ENCODE data around the gene DRG2.

The DRG2 gene

DNA sequence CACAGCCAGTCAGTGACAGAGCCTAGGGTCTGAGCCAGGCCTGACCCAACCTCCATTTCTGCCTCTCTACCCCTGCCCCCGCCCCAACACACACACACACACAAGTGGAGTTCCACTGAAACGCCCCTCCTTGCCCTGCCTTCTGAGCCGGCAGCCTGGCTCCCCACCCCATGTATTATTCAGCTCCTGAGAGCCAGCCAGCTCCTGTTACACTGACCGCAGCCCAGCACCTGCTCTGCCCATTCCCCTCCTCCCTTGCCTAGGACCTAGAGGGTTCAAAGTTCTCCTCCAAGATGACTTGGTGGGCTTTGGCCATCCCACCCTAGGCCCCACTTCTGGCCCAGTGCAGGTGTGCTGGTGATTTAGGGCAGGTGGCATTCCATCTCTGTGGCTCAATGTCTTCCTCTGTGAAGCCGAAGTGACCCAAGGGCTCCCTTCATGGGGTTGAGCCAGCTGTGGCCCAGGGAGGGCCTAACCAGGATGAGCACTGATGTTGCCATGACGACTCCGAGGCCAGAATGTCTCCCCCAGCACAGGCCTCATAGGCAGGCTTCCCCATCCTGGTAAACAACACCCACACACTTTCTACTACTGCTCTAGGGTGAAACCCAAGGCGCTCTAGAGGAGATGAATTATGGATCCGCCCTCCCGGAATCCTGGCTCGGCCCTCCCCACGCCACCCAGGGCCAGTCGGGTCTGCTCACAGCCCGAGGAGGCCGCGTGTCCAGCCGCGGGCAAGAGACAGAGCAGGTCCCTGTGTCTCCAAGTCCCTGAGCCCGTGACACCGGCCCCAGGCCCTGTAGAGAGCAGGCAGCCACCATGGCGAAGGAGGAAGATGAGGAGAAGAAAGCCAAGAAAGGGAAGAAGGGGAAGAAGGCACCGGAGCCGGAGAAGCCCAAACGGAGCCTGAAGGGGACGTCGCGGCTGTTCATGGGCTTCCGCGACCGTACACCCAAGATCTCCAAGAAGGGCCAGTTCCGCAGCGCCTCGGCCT lies 30.5 kb downstream of the DRG2 start:
- DNase-seq, result no peak

DNA sequence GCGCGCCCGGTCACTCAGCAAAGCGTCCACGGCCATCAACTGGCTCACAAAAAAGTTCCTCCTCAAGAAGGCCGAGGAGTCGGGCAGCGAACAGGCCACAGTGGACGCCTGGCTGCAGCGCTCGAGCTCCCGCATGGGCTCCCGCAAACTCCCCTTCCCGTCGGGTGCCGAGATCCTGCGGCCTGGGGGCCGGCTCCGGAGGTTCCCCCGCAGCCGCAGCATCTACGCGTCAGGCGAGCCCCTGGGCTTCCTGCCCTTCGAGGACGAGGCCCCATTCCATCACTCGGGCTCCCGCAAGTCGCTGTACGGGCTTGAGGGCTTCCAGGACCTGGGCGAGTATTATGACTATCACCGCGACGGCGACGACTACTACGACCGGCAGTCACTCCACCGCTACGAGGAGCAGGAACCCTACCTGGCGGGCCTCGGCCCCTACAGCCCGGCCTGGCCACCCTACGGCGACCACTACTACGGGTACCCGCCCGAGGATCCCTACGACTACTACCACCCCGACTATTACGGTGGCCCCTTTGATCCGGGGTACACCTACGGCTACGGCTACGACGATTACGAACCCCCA lies 31.5 kb downstream of the DRG2 start:
- DNase-seq, result no peak

DNA sequence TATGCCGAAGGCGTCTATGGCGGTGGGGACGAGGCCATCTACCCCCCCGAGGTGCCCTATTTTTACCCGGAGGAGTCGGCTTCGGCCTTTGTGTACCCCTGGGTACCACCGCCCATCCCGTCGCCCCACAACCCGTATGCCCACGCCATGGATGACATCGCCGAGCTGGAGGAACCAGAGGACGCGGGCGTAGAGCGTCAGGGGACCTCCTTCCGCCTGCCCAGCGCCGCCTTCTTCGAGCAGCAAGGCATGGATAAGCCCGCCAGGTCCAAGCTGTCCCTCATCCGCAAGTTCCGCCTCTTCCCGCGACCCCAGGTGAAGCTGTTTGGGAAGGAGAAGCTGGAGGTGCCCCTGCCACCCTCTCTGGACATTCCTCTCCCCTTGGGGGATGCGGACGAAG lies 32.2 kb downstream of the DRG2 start:
- DNase-seq, result no peak

DNA sequence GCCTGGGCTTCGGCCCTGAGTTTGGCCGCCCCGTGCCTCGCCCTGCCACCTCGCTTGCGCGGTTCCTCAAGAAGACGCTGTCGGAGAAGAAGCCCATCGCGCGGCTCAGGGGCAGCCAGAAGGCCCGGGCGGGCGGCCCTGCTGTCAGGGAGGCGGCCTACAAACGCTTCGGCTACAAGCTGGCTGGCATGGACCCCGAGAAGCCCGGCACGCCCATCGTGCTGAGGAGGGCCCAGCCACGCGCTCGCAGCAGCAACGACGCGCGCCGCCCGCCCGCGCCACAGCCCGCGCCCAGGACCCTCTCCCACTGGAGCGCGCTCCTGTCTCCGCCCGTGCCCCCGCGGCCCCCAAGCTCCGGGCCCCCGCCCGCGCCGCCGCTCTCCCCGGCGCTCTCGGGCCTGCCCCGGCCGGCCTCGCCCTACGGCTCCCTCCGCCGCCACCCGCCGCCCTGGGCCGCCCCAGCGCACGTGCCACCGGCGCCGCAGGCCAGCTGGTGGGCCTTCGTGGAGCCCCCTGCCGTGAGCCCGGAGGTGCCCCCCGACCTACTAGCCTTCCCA lies 32.8 kb downstream of the DRG2 start:
- no peak for DNase-seq

DNA sequence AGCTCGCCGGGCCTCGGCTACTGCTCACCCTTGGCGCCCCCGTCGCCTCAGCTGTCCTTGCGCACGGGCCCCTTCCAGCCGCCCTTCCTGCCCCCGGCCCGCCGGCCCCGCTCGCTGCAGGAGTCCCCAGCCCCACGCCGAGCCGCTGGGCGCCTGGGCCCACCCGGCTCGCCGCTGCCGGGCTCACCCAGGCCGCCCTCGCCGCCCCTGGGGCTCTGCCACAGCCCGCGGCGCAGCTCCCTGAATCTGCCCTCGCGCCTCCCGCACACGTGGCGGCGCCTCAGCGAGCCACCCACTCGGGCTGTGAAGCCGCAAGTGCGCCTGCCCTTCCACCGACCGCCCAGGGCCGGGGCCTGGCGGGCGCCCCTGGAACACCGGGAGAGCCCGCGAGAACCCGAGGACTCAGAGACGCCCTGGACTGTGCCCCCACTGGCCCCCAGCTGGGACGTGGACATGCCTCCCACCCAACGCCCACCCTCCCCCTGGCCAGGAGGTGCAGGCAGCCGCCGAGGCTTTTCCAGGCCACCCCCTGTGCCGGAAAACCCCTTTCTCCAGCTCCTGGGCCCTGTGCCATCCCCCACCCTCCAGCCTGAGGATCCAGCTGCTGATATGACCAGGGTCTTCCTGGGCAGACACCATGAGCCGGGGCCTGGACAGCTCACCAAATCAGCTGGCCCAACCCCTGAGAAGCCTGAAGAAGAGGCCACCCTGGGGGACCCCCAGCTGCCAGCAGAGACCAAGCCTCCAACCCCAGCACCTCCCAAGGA lies 33.6 kb downstream of the DRG2 start:
- no peak for DNase-seq

DNA sequence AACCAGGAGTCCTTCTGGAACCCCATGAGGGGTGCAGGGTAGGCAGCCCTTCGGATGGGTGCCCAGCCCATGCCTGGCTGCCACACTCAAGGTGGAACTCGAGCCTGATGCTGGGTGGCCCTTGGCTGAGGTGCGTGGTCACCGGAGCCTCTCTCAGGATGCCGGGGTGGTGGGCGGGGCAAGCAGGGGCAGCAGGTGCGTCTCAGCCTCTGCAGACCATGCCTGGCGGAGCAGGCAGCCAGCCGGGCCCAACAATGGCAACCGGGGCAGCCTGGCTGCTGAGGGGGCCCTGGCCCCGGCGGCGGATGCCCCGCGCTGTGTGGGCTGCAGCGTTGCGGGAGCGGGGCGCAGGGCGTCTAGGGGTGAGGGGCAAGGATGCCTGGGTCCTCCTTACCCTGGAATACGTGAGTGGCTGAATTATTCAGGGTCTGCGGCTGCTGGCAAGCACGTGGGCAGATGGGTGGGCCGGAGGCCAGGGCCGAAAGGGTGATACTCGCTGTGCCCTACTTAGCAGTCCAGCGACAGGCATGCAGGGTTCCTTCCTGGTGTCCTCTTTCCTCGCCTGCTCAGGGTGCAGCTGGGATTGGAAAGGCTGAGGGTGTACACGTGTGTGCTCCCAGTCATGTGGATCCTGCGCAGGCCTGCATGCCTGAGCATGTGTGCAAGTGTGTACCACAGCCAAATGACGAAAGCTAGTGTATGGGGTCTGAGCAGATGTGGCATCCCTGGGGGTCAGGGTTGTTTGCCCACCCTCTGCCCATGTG lies 35.4 kb downstream of the DRG2 start:
- no peak for DNase-seq

DNA sequence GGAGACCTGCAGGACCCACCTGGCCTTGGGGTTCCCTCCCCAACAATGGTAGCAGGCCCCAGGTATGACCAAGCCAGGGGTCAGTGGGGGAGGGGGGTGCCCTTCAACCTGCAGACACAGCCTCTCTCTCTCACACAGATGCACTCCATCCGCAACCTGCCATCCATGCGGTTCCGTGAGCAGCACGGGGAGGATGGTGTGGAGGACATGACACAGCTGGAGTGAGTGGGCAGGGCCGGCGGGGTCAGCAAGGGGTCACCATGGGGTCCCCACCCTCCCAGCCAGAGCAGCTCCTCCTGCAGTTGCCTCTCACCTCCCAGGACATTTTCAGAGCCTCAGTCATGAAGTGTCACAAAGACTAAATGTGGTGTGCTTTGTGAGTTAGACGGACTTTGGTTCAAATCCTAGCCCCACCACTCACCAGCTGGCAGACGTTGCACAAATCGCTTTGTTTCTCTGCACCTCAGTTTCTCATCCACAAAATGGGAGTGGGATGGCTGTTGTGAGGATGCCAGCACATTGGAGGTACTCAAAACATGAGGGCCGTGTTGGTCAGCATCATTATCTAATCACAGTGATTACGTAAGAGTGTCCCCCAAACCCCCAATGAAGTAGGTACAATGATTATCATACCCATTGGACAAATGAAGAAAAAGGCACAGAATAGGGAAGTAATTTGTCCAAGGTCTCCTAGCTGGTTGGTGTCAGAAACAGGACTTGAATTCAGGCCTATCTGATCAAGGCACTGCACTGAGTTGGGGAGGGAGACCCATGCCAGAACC lies 36.8 kb downstream of the DRG2 start:
- DNase-seq, result no peak

DNA sequence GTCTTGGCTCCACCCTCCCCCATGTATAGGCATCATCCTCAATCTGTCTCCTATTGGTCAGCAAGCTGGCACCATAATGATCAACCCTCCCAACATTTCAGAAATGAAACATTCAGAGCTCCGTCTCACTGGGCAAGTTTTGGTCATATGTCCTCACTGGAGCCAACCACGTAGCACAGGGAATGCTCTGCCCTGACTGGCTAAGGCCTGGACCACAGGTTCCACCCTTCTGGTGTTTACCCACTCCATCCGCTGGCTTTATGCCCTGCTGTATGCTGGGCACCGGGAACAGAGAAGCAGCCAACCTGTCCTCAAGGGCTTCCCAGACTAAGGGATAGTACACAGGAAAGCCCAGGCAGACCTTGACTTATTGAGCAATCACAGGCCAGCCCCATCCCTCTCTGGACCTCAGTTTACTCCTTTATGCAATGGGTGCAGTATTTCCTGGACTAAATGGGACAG lies 41.3 kb downstream of the DRG2 start:
- DNase-seq, result no peak

DNA sequence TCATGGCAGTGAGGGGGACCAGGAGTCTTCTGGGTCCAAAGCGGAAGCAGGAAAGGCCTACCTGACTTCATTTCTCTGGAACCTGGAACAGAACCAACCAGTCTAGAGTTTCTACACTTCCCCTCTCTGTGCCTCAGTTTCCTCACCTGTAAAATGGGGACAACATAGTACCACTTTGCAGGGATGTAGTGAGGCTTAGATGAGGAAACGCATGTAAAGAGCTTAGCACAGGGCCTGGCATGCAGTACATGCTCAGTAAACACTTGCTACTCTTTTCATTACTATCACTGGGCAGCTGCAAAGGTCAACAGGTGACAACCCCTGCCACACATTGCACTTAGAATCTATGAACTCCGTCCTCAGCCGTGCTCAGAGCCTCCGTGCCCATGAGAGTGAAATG lies 45.0 kb downstream of the DRG2 start:
- DNase-seq, result no peak

DNA sequence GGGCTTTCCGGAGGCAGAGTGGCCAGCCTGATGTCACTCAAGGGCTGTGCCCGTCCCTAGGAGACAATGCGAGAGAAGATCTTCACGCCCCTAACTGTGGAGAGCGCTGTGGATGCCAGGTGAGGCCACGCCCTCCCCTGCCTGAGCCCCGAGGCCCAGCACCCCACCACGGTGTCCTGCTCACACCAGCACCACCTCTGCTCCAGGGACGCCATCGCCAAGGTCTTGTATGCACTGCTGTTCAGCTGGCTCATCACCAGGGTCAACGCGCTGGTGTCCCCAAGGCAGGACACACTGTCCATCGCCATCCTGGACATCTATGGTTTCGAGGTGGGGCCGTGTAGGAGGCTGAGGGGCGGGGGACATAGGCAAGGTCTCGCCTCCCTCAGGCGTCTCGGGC lies 48.6 kb downstream of the DRG2 start:
- DNase-seq, result no peak

DNA sequence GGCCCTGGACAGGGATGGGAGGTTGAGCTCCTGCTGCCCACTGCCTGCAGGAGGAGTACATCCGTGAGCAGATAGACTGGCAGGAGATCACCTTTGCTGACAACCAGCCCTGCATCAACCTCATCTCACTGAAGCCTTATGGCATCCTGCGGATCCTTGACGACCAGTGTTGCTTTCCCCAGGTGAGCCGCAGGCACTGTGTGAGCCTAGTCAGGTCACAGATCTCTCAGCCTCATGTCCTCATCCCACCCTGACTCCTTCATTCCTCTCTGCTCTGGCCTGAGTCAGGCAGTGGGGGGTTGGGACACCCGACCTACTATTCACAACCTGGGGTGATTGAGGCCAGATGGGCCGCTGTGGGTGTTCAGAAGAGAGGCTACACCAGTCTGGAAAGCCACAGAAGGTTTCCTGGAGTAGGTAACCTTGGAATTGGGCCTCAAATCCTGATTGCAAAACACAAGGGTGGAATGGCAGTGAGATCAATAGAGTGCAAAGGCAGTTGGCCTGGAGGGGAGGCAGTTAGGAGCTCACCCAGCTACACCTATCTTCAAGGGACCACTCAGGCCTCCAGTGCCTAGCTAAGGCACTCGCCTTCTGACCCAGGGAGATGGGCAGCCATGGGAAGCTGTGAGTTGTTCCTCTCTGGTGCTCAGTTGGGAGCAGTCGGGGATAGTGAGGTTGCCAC lies 50.5 kb downstream of the DRG2 start:
- DNase-seq, result no peak

DNA sequence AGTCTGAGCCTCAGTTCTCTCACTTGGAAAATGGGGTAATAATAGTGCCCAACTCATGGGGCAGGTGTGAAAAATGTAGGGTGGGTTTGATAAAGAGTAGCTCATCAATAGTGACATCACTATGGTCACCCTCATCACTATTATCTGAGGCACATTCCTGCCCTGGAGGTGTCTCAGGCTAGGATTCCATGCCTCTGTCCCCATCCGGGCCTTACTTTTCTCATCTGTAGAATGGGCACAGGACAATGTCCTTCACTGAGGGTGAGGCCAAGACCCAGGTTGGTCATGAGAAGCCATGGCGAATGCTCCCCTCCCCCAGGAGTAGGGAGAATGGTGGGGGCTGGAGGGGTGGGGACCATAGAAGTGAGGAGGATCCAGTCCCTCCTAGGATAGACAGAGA lies 51.3 kb downstream of the DRG2 start:
- DNase-seq, result no peak

DNA sequence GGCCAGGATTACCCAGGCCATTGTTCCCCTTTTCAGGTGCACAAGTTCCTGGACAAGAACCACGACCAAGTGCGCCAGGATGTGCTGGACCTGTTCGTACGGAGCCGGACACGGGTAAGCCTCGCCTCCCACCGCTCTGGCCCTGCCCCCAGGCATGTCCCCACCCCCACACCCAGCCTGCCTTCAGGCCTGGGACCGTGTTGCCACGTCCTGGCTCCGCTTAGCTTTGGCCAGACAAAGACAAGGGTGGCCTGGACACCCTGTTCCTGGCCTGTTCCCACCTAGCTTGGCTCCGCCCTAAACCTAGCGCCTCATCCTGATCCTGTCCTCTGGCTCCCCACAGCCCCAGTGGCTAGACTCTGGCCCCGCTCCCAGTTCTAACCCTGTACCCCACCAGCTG lies 51.8 kb downstream of the DRG2 start:
- no peak for DNase-seq

DNA sequence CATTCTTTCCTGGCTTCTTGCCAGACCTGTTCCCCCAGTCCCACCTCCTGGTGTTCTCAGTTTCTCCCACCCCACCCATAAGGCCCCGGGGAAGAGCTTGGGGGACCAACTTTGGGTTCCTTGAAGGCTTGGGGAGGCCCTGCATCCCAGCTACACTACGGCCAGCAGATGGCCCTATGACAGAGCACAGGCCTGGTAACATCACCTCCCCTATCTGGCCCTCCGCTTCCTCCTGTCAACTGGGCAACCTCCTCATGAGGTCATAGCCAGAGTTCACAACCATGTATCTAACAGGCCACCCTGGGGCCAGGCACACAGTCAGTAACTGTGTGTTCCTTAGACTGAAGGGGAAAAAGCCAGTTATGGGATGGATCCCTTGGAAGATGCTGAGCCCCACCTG lies 52.2 kb downstream of the DRG2 start:
- no peak for DNase-seq

DNA sequence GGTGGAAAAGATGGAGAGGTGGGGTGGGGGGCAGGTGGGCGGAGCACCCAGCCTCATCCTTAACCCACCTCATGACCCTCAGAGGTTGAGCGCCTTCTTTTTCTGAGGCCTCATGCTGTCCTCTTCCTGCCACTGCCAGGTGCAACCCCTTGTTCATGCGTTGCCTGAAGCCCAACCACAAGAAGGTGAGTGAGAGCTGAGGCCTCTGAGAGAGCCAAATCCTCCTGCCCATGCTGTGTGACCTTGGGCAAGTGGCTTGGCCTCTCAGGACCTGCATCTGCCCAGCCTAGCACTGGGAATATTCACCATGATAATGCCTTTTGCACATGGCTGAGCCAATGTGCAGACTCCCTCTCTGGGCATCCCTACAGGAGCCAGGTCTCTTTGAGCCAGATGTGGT lies 52.9 kb downstream of the DRG2 start:
- no peak for DNase-seq

DNA sequence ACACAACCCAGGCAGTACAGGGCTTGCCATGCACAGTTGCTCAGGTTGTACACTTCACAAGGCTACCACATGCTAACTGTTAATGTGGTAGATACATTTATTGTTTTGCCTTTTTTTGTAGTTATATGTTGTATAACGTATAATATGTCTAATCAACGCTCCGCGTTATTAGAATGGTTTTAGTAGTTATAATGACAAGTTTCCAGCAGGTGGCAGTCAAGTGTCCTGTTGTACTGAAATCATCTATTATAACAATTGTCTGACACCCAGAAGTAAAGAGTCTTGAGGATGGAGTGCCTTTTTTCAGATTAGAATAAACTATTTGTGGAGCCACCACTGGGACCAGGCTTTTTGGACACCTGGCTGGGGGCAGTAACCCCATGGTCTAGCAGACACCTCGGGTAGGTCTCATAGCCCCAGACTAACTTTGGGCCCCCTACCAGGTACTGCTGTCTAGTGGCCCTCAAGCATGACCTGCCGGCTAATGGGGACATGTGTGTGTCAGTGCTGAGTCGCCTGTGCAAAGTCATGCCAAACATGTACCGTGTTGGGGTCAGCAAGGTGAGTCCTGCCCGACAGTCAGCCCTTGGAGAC lies 53.6 kb downstream of the DRG2 start:
- no peak for DNase-seq

DNA sequence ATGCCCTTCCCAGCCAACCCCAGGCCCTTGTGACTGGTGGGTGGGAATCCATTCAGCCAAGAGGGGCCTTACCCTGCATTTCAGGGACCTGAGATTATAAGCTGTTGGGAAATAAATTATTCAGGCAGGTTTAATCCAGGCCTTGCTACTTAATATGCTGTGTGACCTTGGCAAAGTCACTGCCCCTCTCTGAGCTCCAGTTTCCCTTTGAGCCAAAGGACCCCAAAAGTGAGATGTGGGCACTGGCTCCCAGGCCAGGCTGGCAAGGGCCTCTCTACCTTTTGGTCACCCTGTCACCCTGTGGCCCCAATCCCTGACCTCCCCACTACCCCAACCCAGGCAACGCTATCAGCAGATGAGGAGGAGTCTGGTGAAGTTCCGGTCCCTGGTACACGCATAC lies 54.7 kb downstream of the DRG2 start:
- DNase-seq, result no peak

DNA sequence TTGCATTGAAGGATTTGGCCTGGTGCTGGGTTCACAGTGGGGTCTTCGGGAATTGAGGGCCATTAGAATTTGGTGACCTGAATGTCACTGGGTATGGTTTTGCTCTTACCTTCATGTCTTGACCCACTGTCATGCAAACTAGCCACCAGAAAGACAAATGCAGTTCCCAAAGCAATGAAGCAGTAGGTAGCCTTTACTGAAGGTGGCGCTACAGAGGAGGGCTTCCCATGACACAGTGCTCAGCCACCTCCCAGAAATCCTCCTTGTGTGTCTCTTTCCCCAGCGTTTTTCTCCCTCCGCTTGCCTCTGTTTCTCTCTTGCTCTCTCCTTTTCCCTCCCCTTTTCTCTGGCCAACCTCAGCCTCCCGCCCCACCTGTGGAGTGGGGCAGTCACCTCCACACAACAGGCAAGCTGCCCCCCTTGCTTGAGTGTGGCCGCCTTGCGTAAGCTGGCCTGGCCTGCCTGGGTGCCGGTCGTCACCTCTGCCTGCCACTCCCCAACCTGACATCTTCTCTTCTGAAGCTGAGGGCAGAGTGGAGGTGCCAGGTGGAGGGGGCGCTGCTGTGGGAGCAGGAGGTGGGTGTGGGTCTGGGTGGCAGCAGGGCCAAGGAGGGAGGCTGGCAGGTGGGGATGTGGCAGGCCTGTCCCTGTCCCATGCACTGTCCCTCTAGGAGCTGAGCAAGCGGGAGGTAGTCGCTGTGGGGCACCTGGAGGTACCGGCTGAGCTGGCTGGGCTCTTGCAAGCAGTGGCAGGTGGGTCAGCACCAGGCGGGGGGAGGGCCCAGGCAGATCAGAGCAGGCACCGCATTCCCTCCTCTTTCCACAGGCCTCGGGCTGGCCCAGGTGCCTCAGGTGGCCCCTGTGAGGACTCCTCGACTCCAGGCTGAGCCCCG lies 55.5 kb downstream of the DRG2 start:
- no peak for DNase-seq

DNA sequence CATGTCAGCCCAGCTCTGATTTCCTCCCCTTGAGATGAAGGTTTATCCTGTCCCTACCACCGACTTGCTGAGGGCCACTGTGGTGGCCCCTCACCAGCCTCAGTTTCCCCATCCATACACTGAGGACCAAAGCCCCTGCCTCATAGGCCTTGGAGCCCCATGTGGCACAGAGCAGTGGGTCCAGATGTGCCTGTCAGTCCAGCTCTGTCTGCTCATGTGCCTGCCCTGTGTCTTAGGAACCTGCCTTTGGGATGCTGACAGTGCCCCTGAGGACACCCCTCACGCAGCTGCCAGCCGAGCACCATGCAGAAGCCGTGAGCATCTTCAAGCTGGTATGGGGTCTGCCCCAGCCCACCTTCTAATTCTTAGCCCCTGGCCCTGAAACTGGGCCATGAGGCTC lies 56.5 kb downstream of the DRG2 start:
- DNase-seq, result no peak

DNA sequence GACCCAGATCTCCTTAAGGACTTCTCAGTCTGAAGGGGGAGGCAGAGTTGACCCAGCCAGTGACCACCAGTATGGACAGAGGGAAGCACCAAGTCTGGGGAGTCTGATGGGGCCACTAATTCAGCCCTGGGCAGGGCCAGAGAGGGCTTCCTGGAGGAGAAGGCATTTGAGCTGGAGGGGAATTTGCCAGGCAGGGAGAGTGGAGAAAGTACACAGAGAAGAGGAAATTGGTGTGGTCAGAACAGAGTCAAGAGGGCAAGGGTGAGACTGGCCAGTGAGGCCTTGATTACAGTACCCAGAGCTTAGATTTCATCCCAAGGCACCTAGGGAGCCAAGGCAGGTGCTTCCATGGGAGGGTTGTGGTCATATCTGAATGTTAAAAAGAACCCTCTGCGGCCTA lies 57.1 kb downstream of the DRG2 start:
- no peak for DNase-seq
